SK-N-SH (cell line): ENCODE measurements around the gene ATAD3B. TPM values are rescaled to one million over a fixed set of nuclear protein-coding genes. Genes with fewer than 3 reads are reported as not detected.

Experiments
- CTCF ChIA-PET: fragments of 300-600, 350-600 bp; formaldehyde crosslinking; extraction: SDS; loops from one replicate; lab custom pipeline; 2021; lab: Yijun Ruan, JAX
- POLR2A ChIA-PET: fragments of 350-600 bp; sonication (Branson Sonifier 250); formaldehyde crosslinking; extraction: SDS; loops from one replicate; lab custom pipeline; 2020; ENCODE audit warnings: antibody characterized with exemption, inconsistent platforms; lab: Yijun Ruan, JAX
- DNase-seq: peaks from one replicate; pipeline ENCODE4 v3.0.0; 2012
- H2AFZ ChIP-seq: fragments of 200-600 bp; sonication (generic); 2 replicates; pipeline ENCODE4 v1.8.1; 2016; ENCODE audit warnings: antibody characterized with exemption, mild to moderate bottlenecking, low read depth
- H3F3A ChIP-seq: fragments of 200-600 bp; sonication (generic); replicated peaks from 2 replicates; pipeline ENCODE3; 2016; ENCODE audit warnings: antibody characterized with exemption, mild to moderate bottlenecking; ENCODE audit not compliant: insufficient read depth
- H3K27ac ChIP-seq, 2 experiments: fragments of 200-500 bp in 1 of 2; fragments of 200-600 bp in 1 of 2; sonication (Bioruptor generic) in 1 of 2; sonication (generic), shearing (Covaris generic) in 1 of 2; 2 replicates each; pipeline versions ENCODE4 v1.5.1 to v1.6.1; 2014 to 2016; ENCODE audit warnings: low read depth in 2 of 2, inconsistent platforms in 1 of 2, low read length in 1 of 2, mild to moderate bottlenecking in 1 of 2, mixed read lengths in 1 of 2
- H3K27me3 ChIP-seq: fragments of 200-600 bp; sonication (generic), shearing (Covaris generic); 2 replicates; pipeline ENCODE4 v1.6.1; 2016; ENCODE audit warnings: mixed run types; ENCODE audit not compliant: insufficient read depth
- H3K36me3 ChIP-seq, 2 experiments: fragments of 200-500 bp in 1 of 2; fragments of 200-600 bp in 1 of 2; sonication (Bioruptor generic) in 1 of 2; sonication (generic) in 1 of 2; replicated peaks in 1 of 2; 2 replicates each; pipeline versions ENCODE3 to v1.5.1; 2014 to 2016; ENCODE audit warnings: low read length in 1 of 2, mild to moderate bottlenecking in 1 of 2; ENCODE audit not compliant: insufficient read depth in 2 of 2, control insufficient read depth in 1 of 2
- H3K4me1 ChIP-seq, 2 experiments: fragments of 200-500 bp in 1 of 2; fragments of 200-600 bp in 1 of 2; sonication (Bioruptor generic) in 1 of 2; sonication (generic), shearing (Covaris generic) in 1 of 2; 2 replicates each; pipeline versions ENCODE4 v1.5.1 to v1.6.1; 2014 to 2016; ENCODE audit warnings: low read depth in 1 of 2, low read length in 1 of 2, mixed run types in 1 of 2; ENCODE audit not compliant: insufficient read depth in 2 of 2, control insufficient read depth in 1 of 2
- H3K4me2 ChIP-seq: fragments of 200-600 bp; sonication (generic), shearing (Covaris generic); 2 replicates; pipeline ENCODE4 v1.6.1; 2017; ENCODE audit warnings: mixed run types
- H3K4me3 ChIP-seq, 2 experiments: fragments of 200-500 bp in 1 of 2; fragments of 200-600 bp in 1 of 2; sonication (Bioruptor generic) in 1 of 2; sonication (generic), shearing (Covaris generic) in 1 of 2; 2 replicates each; pipeline versions ENCODE4 v1.5.1 to v1.8.1; 2014 to 2016; ENCODE audit warnings: low read depth in 2 of 2, inconsistent platforms in 1 of 2, low read length in 1 of 2, mild to moderate bottlenecking in 1 of 2, mixed read lengths in 1 of 2, moderate library complexity in 1 of 2
- H3K79me2 ChIP-seq: fragments of 200-600 bp; sonication (generic); 2 replicates; pipeline ENCODE4 v1.8.1; 2017; ENCODE audit warnings: mild to moderate bottlenecking; ENCODE audit not compliant: insufficient read depth
- H3K9ac ChIP-seq: fragments of 200-600 bp; sonication (generic); 2 replicates; pipeline ENCODE4 v1.6.1; 2017; ENCODE audit warnings: mixed run types
- H3K9me2 ChIP-seq: fragments of 200-600 bp; sonication (generic); 2 replicates; pipeline ENCODE4 v1.6.1; 2017; ENCODE audit warnings: mixed run types
- H3K9me3 ChIP-seq: fragments of 200-600 bp; sonication (generic); 2 replicates; pipeline ENCODE4 v1.6.1; 2017; ENCODE audit warnings: mixed run types, mild to moderate bottlenecking, moderate library complexity
- H4K20me1 ChIP-seq: fragments of 200-600 bp; sonication (generic); 2 replicates; pipeline ENCODE4 v1.6.1; 2017; ENCODE audit warnings: mild to moderate bottlenecking, mixed run types; ENCODE audit not compliant: insufficient read depth
- CHD2 ChIP-seq: fragments of 150-350 bp; IDR thresholded peaks from 2 replicates; pipeline ENCODE4 v1.6.1; 2018; ENCODE audit warnings: low read length; ENCODE audit not compliant: partially characterized antibody
- CTCF ChIP-seq: fragments of 200-600 bp; sonication (generic); IDR thresholded peaks from 2 replicates; pipeline ENCODE4 v1.6.1; 2017; ENCODE audit warnings: antibody characterized with exemption, mild to moderate bottlenecking, moderate library complexity
- ELF1 ChIP-seq: IDR thresholded peaks from 2 replicates; pipeline ENCODE4 v1.4.0; 2012
- FOSL2 ChIP-seq: IDR thresholded peaks from 2 replicates; pipeline ENCODE4 v1.4.0; 2012; ENCODE audit warnings: low read depth, mild to moderate bottlenecking, moderate library complexity, borderline replicate concordance
- FOXJ3 ChIP-seq: sonication (generic); formaldehyde crosslinking; IDR thresholded peaks from 2 replicates; pipeline ENCODE4 v1.5.1; 2020; ENCODE audit warnings: mild to moderate bottlenecking, missing genetic modification reagents
- JUND ChIP-seq: IDR thresholded peaks from 2 replicates; pipeline ENCODE4 v1.4.0; 2012
- MAX ChIP-seq: IDR thresholded peaks from 2 replicates; pipeline ENCODE4 v1.4.0; 2012; ENCODE audit warnings: low read depth
- MEF2A ChIP-seq: IDR thresholded peaks from 2 replicates; pipeline ENCODE4 v1.4.0; 2012; ENCODE audit warnings: low read depth, borderline replicate concordance
- PBX3 ChIP-seq: IDR thresholded peaks from 2 replicates; pipeline ENCODE4; 2012
- POLR2AphosphoS5 ChIP-seq: IDR thresholded peaks from 2 replicates; pipeline ENCODE4 v1.6.1; 2012; ENCODE audit warnings: low read depth, low read length
- RFX5 ChIP-seq: IDR thresholded peaks from 2 replicates; pipeline ENCODE4 v1.6.1; 2012; ENCODE audit warnings: mild to moderate bottlenecking, improper control_type of control experiment, low read length
- TCF12 ChIP-seq: IDR thresholded peaks from 2 replicates; pipeline ENCODE4 v1.4.0; 2012
- TEAD4 ChIP-seq: IDR thresholded peaks from 2 replicates; pipeline ENCODE4 v1.4.0; 2012; ENCODE audit warnings: mild to moderate bottlenecking, borderline replicate concordance; ENCODE audit not compliant: insufficient read depth
- WGBS: methylation state at CpG from one replicate; pipeline ENCODE4 v1.1.6; 2017; ENCODE audit warnings: low lambda C conversion rate; 5-methylcytosine and 5-hydroxymethylcytosine counted together
- polyA plus RNA-seq, 3 experiments: library from polyadenylated mRNA; depleted of rRNA; stranded (reverse); fragments of >200 nt; gene quantifications; 2 replicates each; pipeline ENCODE4 v1.2.3, GENCODE V29; 2012
- TF ChIP-seq, protein P1 (sequence below): fragments of 150-350 bp; IDR thresholded peaks from 2 replicates; pipeline ENCODE4 v1.6.1; 2016; ENCODE audit warnings: mild to moderate bottlenecking, low read depth, low read length
- TF ChIP-seq, protein P2 (sequence below): fragments of 150-350 bp; IDR thresholded peaks from 2 replicates; pipeline ENCODE4 v1.6.1; 2017; ENCODE audit warnings: antibody characterized with exemption, low read length, low read depth, borderline replicate concordance
- TF ChIP-seq, protein P3 (sequence below): IDR thresholded peaks from 2 replicates; pipeline ENCODE4 v1.4.0; 2012; ENCODE audit warnings: low read depth, borderline replicate concordance
- TF ChIP-seq, protein P4 (sequence below): IDR thresholded peaks from 2 replicates; pipeline ENCODE4 v1.4.0; 2012; ENCODE audit warnings: low read depth, borderline replicate concordance

ATAD3B gene
- polyA plus RNA-seq, 1 of the 3 experiments (the other 2 are of a cell fraction): 71.6 TPM

DNA sequence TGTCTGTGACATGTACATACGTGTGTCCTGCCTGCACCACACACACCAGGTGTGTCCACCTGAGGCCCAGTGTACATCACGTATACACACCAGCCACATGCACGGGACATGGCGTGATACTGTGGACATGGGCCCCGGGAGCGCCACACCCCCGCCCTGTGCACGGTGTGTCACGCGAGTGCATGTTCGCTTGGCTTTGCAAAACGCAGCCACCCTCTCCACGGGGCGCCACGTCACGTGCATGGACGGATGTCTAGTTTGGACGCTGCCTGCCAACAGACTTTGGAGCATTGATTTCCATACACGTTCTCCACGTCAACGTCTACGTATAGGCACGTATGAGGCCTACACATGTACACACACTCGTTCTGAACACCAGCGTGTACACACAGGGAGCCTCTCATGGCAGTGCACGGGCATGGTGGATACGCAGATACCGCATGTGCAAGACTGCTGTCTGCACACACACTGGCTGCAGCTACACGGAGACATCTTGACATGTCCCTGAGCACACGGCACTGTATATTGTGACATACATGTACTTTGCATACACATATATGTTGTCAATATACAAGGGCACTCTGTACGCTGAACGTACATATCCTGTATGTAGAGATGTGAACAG, 66.2 kb downstream of the ATAD3B start:
- no peak overlapping the region for H3K9ac ChIP-seq
- H2AFZ ChIP-seq: no peak overlapping the region
- no peak for DNase-seq
- no peaks in the 10 kb centered on the region for H3K9me2 ChIP-seq
- no peak overlapping the region for H3K4me3 ChIP-seq
- peaks cover 5% of the 10 kb centered on the region for H3F3A ChIP-seq
- TF ChIP-seq RFX5 (no peak), POLR2AphosphoS5 (no peak), FOSL2 (no peak), FOXJ3 (CRISPR knock-in tag) (no peak)
- TF ChIP-seq, protein P1, sequence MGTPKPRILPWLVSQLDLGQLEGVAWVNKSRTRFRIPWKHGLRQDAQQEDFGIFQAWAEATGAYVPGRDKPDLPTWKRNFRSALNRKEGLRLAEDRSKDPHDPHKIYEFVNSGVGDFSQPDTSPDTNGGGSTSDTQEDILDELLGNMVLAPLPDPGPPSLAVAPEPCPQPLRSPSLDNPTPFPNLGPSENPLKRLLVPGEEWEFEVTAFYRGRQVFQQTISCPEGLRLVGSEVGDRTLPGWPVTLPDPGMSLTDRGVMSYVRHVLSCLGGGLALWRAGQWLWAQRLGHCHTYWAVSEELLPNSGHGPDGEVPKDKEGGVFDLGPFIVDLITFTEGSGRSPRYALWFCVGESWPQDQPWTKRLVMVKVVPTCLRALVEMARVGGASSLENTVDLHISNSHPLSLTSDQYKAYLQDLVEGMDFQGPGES: no peak
- no peaks in the 10 kb centered on the region for H3K79me2 ChIP-seq
- H4K20me1 ChIP-seq: no peaks in the 10 kb centered on the region
- no peaks in the 10 kb centered on the region for H3K9me3 ChIP-seq
- CTCF ChIA-PET: no interaction called here
- peaks cover 0 to 31% of the 10 kb centered on the region in 2 experiments for H3K36me3 ChIP-seq
- H3K27ac ChIP-seq: no peak overlapping the region
- POLR2A ChIA-PET: no interaction called here
- H3K4me1 ChIP-seq: peaks cover 0 to 14% of the 10 kb centered on the region in 2 experiments; a peak in 1 of 4 replicates
- H3K4me2 ChIP-seq: no peak overlapping the region
- 97% methylated on average over 18 of the region's 32 CpGs for WGBS
- H3K27me3 ChIP-seq: no peaks in the 10 kb centered on the region

- Histone ChIP-seq H3K9ac (no peak overlapping the region), H3K27me3 (no peaks in the 10 kb centered on the region), H3K4me1 (peaks cover 0 to 17% of the 10 kb centered on the region in 2 experiments; a peak in 1 of 4 replicates), H3K36me3 (peaks cover 0 to 36% of the 10 kb centered on the region in 2 experiments), H3F3A (peaks cover 5% of the 10 kb centered on the region), H3K27ac (no peak overlapping the region), H4K20me1 (no peaks in the 10 kb centered on the region), H3K9me2 (no peaks in the 10 kb centered on the region), H3K9me3 (no peaks in the 10 kb centered on the region), H3K4me3 (no peak overlapping the region), H2AFZ (no peak overlapping the region), H3K4me2 (no peak overlapping the region), H3K79me2 (no peaks in the 10 kb centered on the region)
- whole genome bisulfite sequencing: 95% methylated on average over 14 of the region's 23 CpGs
- CTCF ChIA-PET: no interaction called here
- DNase-seq: no peak
- POLR2A ChIA-PET: no interaction called here
- TF ChIP-seq RFX5 (no peak), FOXJ3 (CRISPR knock-in tag) (no peak), ELF1 (no peak), MAX (no peak), TCF12 (no peak), JUND (no peak), PBX3 (no peak), CTCF (no peak), CHD2 (no peak), TEAD4 (no peak), MEF2A (no peak)
- TF ChIP-seq, protein P2, sequence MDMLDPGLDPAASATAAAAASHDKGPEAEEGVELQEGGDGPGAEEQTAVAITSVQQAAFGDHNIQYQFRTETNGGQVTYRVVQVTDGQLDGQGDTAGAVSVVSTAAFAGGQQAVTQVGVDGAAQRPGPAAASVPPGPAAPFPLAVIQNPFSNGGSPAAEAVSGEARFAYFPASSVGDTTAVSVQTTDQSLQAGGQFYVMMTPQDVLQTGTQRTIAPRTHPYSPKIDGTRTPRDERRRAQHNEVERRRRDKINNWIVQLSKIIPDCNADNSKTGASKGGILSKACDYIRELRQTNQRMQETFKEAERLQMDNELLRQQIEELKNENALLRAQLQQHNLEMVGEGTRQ: no peak
- TF ChIP-seq, protein P3, sequence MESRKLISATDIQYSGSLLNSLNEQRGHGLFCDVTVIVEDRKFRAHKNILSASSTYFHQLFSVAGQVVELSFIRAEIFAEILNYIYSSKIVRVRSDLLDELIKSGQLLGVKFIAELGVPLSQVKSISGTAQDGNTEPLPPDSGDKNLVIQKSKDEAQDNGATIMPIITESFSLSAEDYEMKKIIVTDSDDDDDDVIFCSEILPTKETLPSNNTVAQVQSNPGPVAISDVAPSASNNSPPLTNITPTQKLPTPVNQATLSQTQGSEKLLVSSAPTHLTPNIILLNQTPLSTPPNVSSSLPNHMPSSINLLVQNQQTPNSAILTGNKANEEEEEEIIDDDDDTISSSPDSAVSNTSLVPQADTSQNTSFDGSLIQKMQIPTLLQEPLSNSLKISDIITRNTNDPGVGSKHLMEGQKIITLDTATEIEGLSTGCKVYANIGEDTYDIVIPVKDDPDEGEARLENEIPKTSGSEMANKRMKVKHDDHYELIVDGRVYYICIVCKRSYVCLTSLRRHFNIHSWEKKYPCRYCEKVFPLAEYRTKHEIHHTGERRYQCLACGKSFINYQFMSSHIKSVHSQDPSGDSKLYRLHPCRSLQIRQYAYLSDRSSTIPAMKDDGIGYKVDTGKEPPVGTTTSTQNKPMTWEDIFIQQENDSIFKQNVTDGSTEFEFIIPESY: no peak
- TF ChIP-seq, protein P4, sequence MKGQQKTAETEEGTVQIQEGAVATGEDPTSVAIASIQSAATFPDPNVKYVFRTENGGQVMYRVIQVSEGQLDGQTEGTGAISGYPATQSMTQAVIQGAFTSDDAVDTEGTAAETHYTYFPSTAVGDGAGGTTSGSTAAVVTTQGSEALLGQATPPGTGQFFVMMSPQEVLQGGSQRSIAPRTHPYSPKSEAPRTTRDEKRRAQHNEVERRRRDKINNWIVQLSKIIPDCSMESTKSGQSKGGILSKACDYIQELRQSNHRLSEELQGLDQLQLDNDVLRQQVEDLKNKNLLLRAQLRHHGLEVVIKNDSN: no peak
Observed at GRCh38 chr1:1538334-1538733, 66.8 kb downstream of the ATAD3B start.
